Measurements from ENCODE around the gene NUP160. TPM values are rescaled to one million over a fixed set of nuclear protein-coding genes. Genes with fewer than 3 reads are reported as not detected.

The NUP160 gene
- total and polyA plus RNA-seq, 2 of the 13 experiments (the other 11 are each of a cell fraction or from before 2014, with no cell fraction given), result 28.3 to 43.5 TPM

DNA sequence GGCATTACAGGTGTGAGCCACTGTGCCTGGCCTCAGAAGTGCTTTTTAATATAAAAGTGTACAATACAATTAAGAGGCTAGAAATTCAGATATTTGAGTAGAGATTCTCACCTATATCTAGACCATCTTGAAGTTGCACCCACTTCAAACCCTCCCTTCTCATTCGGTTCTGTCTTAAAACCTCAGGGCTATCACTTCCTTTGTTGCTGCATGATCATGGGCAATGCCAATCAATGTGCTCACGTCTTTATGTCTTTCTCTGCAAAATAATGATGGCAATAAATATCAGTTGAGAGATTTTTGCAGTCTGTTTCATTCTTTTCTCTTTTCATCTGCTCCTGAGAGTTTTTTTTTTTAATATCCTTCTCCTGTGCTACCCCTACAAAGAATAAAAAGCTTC, 9.3 kb upstream of the NUP160 start:
- Histone ChIP-seq H3K4me1 (ENCODE audit: insufficient read depth, low read length) (peaks cover 10% of the 10 kb centered on the region), H3K27me3 (ENCODE audit: control insufficient read depth in 1 of 2, insufficient read depth in 2 of 2, low read length in 2 of 2) (no peaks in the 10 kb centered on the region), H3K9ac (ENCODE audit: insufficient read depth, low read depth, low read length) (no peak overlapping the region), H3K27ac (ENCODE audit: extremely low read length, insufficient read depth, low read length) (no peak overlapping the region), H4K20me1 (ENCODE audit: insufficient read depth, low read length) (no peaks in the 10 kb centered on the region), H2AFZ (ENCODE audit: low read length) (no peak overlapping the region), H3K4me3 (replicated peaks in 1 of 3; ENCODE audit: insufficient read depth in 1 of 3, low read depth in 2 of 3, low read length in 3 of 3) (no peak overlapping the region), H3K36me3 (replicated peaks in 1 of 2; ENCODE audit: control insufficient read depth in 1 of 2, insufficient read depth in 2 of 2, low read length in 2 of 2) (no peaks in the 10 kb centered on the region), H3K79me2 (ENCODE audit: insufficient read depth, low read length) (no peaks in the 10 kb centered on the region), H3K4me2 (ENCODE audit: low read depth, low read length) (no peak overlapping the region), H3K9me3 (ENCODE audit: low read length) (no peaks in the 10 kb centered on the region)
- intact Hi-C loops (cut with micrococcal nuclease; ENCODE audit: unreplicated experiment), result loop anchor here (10.0 kb wide), 1 partner anchor 403 kb away; no protein-coding TSS in a partner anchor
- in situ Hi-C loops (cut with HindIII; ENCODE audit: extremely low pct_ligation_motif_present, low pct_unique_long_range_greater_than_20kb), result no loop called here
- CTCF ChIA-PET (ENCODE audit: low intra/inter-chr PET ratio, low total read pairs), result no interaction called here
- no TSS peak for BruUV-seq (replicated peaks)
- POLR2A ChIA-PET, result no interaction called here
- 17% methylated on average over 2 of the region's 2 CpGs for WGBS (ENCODE audit: low lambda C conversion rate)
- FAIRE-seq (no peak), ATAC-seq (no peak), DNase-seq (ENCODE audit: low spot score) (no peak)
- TF ChIP-seq, protein P1, sequence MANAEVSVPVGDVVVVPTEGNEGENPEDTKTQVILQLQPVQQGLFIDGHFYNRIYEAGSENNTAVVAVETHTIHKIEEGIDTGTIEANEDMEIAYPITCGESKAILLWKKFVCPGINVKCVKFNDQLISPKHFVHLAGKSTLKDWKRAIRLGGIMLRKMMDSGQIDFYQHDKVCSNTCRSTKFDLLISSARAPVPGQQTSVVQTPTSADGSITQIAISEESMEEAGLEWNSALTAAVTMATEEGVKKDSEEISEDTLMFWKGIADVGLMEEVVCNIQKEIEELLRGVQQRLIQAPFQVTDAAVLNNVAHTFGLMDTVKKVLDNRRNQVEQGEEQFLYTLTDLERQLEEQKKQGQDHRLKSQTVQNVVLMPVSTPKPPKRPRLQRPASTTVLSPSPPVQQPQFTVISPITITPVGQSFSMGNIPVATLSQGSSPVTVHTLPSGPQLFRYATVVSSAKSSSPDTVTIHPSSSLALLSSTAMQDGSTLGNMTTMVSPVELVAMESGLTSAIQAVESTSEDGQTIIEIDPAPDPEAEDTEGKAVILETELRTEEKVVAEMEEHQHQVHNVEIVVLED (CRISPR knock-in tag; IDR thresholded peaks at IDR 0.05; ENCODE audit: borderline replicate concordance), result no peak
- TF ChIP-seq ZFX (CRISPR knock-in tag; IDR thresholded peaks at IDR 0.05; ENCODE audit: low read depth) (no peak), RFX3 (CRISPR knock-in tag; IDR thresholded peaks at IDR 0.05) (no peak), ZNF432 (CRISPR knock-in tag; IDR thresholded peaks at IDR 0.05; ENCODE audit: borderline replicate concordance) (no peak), AGO1 (IDR thresholded peaks at IDR 0.05; ENCODE audit: low read depth, low read length, poor library complexity, severe bottlenecking) (no peak), PLRG1 (conservative IDR thresholded peaks at IDR 0.05) (no peak), ZZZ3 (CRISPR knock-in tag; IDR thresholded peaks at IDR 0.05; ENCODE audit: borderline replicate concordance) (no peak), GZF1 (CRISPR knock-in tag; IDR thresholded peaks at IDR 0.05) (no peak), MEIS1 (CRISPR knock-in tag; IDR thresholded peaks at IDR 0.05; ENCODE audit: borderline replicate concordance) (no peak), TMF1 (CRISPR knock-in tag; IDR thresholded peaks at IDR 0.05; ENCODE audit: low read depth) (no peak), ZNF552 (CRISPR knock-in tag; IDR thresholded peaks at IDR 0.05; ENCODE audit: borderline replicate concordance) (no peak), ZNF644 (CRISPR knock-in tag; IDR thresholded peaks at IDR 0.05; ENCODE audit: low read depth) (no peak), SNRNP70 (IDR thresholded peaks at IDR 0.05; ENCODE audit: low read depth, low read length) (no peak)
- TF ChIP-seq, protein P2, sequence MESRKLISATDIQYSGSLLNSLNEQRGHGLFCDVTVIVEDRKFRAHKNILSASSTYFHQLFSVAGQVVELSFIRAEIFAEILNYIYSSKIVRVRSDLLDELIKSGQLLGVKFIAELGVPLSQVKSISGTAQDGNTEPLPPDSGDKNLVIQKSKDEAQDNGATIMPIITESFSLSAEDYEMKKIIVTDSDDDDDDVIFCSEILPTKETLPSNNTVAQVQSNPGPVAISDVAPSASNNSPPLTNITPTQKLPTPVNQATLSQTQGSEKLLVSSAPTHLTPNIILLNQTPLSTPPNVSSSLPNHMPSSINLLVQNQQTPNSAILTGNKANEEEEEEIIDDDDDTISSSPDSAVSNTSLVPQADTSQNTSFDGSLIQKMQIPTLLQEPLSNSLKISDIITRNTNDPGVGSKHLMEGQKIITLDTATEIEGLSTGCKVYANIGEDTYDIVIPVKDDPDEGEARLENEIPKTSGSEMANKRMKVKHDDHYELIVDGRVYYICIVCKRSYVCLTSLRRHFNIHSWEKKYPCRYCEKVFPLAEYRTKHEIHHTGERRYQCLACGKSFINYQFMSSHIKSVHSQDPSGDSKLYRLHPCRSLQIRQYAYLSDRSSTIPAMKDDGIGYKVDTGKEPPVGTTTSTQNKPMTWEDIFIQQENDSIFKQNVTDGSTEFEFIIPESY (CRISPR knock-in tag; IDR thresholded peaks at IDR 0.05), result no peak
- TF ChIP-seq, protein P3, sequence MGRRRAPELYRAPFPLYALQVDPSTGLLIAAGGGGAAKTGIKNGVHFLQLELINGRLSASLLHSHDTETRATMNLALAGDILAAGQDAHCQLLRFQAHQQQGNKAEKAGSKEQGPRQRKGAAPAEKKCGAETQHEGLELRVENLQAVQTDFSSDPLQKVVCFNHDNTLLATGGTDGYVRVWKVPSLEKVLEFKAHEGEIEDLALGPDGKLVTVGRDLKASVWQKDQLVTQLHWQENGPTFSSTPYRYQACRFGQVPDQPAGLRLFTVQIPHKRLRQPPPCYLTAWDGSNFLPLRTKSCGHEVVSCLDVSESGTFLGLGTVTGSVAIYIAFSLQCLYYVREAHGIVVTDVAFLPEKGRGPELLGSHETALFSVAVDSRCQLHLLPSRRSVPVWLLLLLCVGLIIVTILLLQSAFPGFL (CRISPR knock-in tag; IDR thresholded peaks at IDR 0.05), result no peak
- TF ChIP-seq, protein P4, sequence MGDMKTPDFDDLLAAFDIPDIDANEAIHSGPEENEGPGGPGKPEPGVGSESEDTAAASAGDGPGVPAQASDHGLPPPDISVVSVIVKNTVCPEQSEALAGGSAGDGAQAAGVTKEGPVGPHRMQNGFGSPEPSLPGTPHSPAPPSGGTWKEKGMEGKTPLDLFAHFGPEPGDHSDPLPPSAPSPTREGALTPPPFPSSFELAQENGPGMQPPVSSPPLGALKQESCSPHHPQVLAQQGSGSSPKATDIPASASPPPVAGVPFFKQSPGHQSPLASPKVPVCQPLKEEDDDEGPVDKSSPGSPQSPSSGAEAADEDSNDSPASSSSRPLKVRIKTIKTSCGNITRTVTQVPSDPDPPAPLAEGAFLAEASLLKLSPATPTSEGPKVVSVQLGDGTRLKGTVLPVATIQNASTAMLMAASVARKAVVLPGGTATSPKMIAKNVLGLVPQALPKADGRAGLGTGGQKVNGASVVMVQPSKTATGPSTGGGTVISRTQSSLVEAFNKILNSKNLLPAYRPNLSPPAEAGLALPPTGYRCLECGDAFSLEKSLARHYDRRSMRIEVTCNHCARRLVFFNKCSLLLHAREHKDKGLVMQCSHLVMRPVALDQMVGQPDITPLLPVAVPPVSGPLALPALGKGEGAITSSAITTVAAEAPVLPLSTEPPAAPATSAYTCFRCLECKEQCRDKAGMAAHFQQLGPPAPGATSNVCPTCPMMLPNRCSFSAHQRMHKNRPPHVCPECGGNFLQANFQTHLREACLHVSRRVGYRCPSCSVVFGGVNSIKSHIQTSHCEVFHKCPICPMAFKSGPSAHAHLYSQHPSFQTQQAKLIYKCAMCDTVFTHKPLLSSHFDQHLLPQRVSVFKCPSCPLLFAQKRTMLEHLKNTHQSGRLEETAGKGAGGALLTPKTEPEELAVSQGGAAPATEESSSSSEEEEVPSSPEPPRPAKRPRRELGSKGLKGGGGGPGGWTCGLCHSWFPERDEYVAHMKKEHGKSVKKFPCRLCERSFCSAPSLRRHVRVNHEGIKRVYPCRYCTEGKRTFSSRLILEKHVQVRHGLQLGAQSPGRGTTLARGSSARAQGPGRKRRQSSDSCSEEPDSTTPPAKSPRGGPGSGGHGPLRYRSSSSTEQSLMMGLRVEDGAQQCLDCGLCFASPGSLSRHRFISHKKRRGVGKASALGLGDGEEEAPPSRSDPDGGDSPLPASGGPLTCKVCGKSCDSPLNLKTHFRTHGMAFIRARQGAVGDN (CRISPR knock-in tag; IDR thresholded peaks at IDR 0.05), result no peak
- TF ChIP-seq, protein P5, sequence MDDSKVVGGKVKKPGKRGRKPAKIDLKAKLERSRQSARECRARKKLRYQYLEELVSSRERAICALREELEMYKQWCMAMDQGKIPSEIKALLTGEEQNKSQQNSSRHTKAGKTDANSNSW (CRISPR knock-in tag; IDR thresholded peaks at IDR 0.05; ENCODE audit: borderline replicate concordance), result no peak

Measured in HepG2 (cell line).